Brain microvascular endothelial cell (primary cell): ENCODE measurements around the gene TPMT.

Experiments
- DNase-seq: peaks from one replicate; pipeline ENCODE4 v3.0.0-alpha.2; 2020
- H3K27ac ChIP-seq: fragments of 250-450 bp; sonication (Bioruptor Pico); 2 replicates; pipeline ENCODE4 v1.5.1; 2020; ENCODE audit warnings: mild to moderate bottlenecking, moderate library complexity
- H3K27me3 ChIP-seq: fragments of 250-450 bp; sonication (Bioruptor Pico); replicated peaks from 2 replicates; pipeline ENCODE4 v1.5.1; 2020; ENCODE audit warnings: mild to moderate bottlenecking
- H3K36me3 ChIP-seq: fragments of 250-450 bp; sonication (Bioruptor Pico); replicated peaks from 2 replicates; pipeline ENCODE4 v1.5.1; 2020; ENCODE audit warnings: mild to moderate bottlenecking
- H3K4me3 ChIP-seq: 2 replicates; pipeline ENCODE4 v1.5.1; 2011; ENCODE audit warnings: low read depth, mild to moderate bottlenecking, control low read depth, low read length, moderate library complexity
- in situ Hi-C: cut with HindIII; loops from 2 replicates; pipeline ENCODE4 v1.10.0; 2017; ENCODE audit warnings: low sequenced_read_pairs, low pct_ligation_motif_present
- TF ChIP-seq, protein P1 (sequence below): IDR thresholded peaks from 2 replicates; pipeline ENCODE4 v1.5.1; 2011; ENCODE audit warnings: low read depth, mild to moderate bottlenecking, moderate library complexity, low read length, control low read depth, inconsistent platforms; ENCODE audit errors: missing control alignments

The TPMT gene

DNA sequence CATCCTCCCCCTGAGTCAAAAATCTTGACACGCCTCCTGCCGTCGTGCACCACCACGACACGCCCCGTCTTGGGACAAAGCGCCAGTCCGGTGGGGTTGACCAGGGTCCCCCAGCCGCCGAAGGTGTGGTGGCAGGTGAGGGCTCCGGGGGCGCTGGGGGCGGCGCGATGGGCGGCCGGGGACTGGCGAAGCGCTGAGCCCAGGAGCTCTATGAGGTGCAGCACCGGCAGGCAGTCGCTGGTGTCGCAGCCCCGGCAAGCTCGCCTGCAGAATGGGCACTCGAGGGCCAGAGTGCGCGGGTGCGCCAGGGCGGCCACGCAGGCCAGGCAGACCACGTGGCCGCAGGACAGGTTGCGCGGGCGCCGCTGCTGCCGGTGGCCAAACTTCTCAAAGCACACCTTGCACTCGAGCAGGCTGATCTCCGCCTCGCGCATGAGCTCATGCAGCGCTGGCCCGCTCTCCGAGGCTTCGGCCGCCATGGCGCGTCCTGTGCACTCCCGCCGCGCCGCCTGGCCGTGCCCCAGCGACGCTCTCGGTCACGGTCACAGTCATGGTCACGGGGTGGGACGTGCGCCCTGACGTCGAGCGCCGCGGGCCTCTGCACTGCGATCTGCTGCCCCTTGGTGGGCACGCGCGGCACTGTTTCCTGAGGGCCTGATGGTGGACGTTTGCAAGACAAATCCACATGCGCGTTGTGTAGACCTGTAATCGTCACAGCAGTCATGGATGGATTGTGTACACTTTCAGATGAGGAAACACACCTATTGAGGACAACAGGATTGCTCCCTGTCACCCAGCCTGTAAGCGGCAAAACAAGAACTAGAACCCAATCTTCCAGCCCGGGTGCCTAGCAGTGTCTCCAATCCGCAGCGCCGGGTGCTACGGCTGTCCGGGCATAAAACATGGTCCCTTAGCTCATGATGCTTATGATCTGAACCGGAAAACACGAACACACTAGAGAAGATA lies 32.5 kb downstream of the TPMT start, which contains the start of gene NHLRC1:
Gene NHLRC1, minus strand, starts transcription at position 550 of the 966 bp plus-strand sequence. Its CDS starts 71 bp downstream, at position 479.
- no peak within 1 kb of the TSS for H3K27ac ChIP-seq
- DNase-seq, result peak; percentile 80
- H3K4me3 ChIP-seq, result peak within 1 kb of the TSS; percentile 56
- no peaks in the 10 kb centered on the region for H3K27me3 ChIP-seq
- TF ChIP-seq, protein P1, sequence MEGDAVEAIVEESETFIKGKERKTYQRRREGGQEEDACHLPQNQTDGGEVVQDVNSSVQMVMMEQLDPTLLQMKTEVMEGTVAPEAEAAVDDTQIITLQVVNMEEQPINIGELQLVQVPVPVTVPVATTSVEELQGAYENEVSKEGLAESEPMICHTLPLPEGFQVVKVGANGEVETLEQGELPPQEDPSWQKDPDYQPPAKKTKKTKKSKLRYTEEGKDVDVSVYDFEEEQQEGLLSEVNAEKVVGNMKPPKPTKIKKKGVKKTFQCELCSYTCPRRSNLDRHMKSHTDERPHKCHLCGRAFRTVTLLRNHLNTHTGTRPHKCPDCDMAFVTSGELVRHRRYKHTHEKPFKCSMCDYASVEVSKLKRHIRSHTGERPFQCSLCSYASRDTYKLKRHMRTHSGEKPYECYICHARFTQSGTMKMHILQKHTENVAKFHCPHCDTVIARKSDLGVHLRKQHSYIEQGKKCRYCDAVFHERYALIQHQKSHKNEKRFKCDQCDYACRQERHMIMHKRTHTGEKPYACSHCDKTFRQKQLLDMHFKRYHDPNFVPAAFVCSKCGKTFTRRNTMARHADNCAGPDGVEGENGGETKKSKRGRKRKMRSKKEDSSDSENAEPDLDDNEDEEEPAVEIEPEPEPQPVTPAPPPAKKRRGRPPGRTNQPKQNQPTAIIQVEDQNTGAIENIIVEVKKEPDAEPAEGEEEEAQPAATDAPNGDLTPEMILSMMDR, result peak; percentile 90
- H3K36me3 ChIP-seq, result no peaks in the 10 kb centered on the region
- in situ Hi-C loops, result no loop called here

- Histone ChIP-seq H3K27me3 (no peaks in the 10 kb centered on the region), H3K4me3 (peak overlapping the region; percentile 56), H3K36me3 (no peaks in the 10 kb centered on the region), H3K27ac (no peak overlapping the region)
- no peak for DNase-seq
- in situ Hi-C loops, result no loop called here
- TF ChIP-seq, protein P1, result no peak
Measured at GRCh38 chr6:18121580-18122127, 33.2 kb downstream of the TPMT start.

GRCh38 chr6:18119236-18119635 lies 35.6 kb downstream of the TPMT start:
- in situ Hi-C loops, result no loop called here

DNA sequence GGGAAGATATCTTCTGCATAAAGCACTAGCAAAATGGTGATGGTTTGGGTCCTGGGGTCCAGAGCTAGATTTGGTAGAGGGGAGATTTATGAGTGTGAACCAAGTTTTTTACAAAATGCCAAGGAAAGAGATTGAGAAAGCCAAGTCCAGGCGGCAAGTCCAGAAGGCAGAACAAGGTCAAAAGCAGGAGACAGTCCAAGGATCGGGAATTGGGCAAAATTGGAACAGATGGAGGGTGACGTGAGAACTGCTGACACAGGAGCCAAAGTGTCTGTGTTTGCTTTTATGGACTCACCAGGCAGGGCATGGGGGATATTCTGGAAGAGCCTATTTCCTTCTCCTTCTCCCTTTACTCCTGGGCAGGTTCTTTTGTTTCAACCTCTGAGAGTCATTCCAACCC lies 36.5 kb downstream of the TPMT start:
- TF ChIP-seq, protein P1, result no peak
- in situ Hi-C loops, result no loop called here
- no peak for DNase-seq

More at GRCh38 chr6:18119236-18119635, 35.6 kb downstream of the TPMT start:
- no peak overlapping the region for H3K27ac ChIP-seq
- DNase-seq, result no peak
- H3K36me3 ChIP-seq, result no peaks in the 10 kb centered on the region
- no peaks in the 10 kb centered on the region for H3K27me3 ChIP-seq
- TF ChIP-seq, protein P1, result no peak
- H3K4me3 ChIP-seq, result no peak overlapping the region

GRCh38 chr6:18117136-18117535 lies 37.7 kb downstream of the TPMT start:
- Histone ChIP-seq H3K27me3 (no peaks in the 10 kb centered on the region), H3K36me3 (no peaks in the 10 kb centered on the region), H3K27ac (no peak overlapping the region), H3K4me3 (no peak overlapping the region)
- no peak for DNase-seq
- TF ChIP-seq, protein P1, result no peak
- in situ Hi-C loops, result no loop called here

More for the DNA sequence above, 36.5 kb downstream of the TPMT start:
- Histone ChIP-seq H3K4me3 (no peak overlapping the region), H3K27ac (no peak overlapping the region), H3K36me3 (no peaks in the 10 kb centered on the region), H3K27me3 (no peaks in the 10 kb centered on the region)
